MM.1S (cell line): ENCODE measurements around the gene CMTR1.

ENCODE experiments used
- EZH2phosphoT487 ChIP-seq: fragments of 300-600 bp; sonication (generic); IDR thresholded peaks from 2 replicates; pipeline ENCODE4 v1.6.1; 2018; ENCODE audit warnings: antibody characterized with exemption, low read length
- TF ChIP-seq, protein P1 (sequence below): fragments of 300-600 bp; sonication (generic); IDR thresholded peaks from 2 replicates; pipeline ENCODE4 v1.5.1; 2016; ENCODE audit warnings: antibody characterized with exemption, low read length, mixed read lengths

DNA sequence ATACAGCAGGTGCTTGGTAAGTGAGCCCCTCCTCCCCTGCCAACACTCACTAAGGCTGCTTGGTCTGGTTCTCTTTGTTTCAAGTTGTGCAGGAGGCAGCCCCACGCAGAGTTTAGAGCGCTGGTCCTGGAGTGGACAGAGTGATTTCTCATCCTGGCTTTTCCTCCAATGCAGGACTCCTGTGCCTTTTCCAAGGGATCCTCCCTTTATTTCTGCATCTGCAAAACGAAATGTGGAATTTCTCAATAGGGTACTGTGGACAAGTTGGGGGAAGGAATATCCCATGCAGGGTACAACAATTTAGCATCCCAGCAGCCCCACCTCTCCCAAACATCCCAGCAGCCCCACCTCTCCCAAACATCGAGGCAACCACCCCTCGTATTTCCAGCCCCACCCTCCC is 97.3 kb downstream of the CMTR1 start:
- no peak for TF ChIP-seq EZH2phosphoT487
- TF ChIP-seq, protein P1, sequence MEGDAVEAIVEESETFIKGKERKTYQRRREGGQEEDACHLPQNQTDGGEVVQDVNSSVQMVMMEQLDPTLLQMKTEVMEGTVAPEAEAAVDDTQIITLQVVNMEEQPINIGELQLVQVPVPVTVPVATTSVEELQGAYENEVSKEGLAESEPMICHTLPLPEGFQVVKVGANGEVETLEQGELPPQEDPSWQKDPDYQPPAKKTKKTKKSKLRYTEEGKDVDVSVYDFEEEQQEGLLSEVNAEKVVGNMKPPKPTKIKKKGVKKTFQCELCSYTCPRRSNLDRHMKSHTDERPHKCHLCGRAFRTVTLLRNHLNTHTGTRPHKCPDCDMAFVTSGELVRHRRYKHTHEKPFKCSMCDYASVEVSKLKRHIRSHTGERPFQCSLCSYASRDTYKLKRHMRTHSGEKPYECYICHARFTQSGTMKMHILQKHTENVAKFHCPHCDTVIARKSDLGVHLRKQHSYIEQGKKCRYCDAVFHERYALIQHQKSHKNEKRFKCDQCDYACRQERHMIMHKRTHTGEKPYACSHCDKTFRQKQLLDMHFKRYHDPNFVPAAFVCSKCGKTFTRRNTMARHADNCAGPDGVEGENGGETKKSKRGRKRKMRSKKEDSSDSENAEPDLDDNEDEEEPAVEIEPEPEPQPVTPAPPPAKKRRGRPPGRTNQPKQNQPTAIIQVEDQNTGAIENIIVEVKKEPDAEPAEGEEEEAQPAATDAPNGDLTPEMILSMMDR, result no peak
